AG08396 (cell line): ENCODE measurements around the gene CDC42EP2.
"Not testable (repeated sequence)": the region's sequence is repeated elsewhere in the genome, so short reads cannot be mapped to it uniquely, and the experiment has no call there.

ENCODE experiments used
- DNase-seq: peaks from one replicate; pipeline ENCODE4 v3.0.0; 2012; ENCODE audit warnings: low spot score, mixed read lengths

CDC42EP2 gene

GRCh38 chr11:65320386-65321075, 5.9 kb downstream of the CDC42EP2 start:
- no peak for DNase-seq

DNA sequence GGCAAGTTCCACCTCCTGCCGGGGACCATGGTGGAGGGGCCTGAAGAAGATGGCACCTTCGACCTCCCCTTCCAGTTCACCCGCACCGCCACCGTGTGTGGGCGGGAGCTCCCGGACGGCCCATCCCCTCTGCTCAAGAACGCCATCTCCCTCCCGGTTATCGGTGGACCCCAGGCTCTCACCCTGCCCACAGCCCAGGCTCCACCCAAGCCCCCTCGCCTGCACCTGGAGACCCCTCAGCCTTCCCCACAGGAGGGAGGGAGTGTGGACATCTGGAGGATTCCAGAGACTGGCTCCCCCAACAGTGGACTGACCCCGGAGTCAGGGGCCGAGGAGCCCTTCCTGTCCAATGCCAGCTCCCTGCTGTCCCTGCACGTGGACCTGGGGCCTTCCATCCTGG, 6.4 kb downstream of the CDC42EP2 start:
- DNase-seq = no peak

- DNase-seq = no peak
Observed at GRCh38 chr11:65321828-65322485, 7.3 kb downstream of the CDC42EP2 start.

- DNase-seq = no peak
Observed at GRCh38 chr11:65323813-65324212, 9.1 kb downstream of the CDC42EP2 start.

DNA sequence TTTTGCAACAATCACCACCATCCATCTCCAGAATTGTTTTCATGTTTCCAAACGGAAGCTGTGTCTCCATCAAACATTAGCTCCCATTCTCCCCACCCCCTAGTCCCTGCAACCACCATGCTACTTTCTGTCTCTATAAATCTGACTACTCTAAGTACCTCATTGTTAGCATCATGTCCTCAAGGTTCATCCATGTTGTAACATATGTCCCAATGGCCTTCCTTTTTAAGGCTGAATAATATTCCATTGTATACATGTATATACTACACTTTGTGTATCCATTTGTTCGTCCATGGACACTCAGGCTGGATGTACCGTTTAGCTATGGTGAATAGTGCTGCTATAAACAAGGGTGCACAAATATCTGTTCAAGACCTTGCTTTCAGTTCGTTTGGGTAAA, 10.8 kb downstream of the CDC42EP2 start:
- DNase-seq = no peak

DNA sequence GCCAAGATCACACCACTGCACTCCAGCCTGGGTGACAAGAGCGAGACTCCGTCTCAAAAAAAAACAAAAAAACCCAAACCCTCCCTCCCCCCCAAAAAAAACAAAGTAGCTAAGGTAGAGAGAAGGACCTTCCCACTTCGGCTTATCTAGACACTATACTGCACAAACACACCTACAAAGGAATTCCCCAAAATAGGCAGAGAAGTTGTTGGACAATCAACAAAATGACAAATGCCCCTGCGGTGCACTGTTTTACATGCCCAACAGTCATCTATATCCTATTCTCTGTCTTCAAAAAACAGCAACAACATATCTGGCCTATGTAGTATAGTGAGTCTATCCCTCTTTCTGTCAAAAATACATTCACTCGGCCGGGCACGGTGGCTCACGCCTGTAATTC, 12.4 kb downstream of the CDC42EP2 start:
- no peak for DNase-seq

GRCh38 chr11:65329478-65329877, 14.8 kb downstream of the CDC42EP2 start:
- no peak for DNase-seq

DNA sequence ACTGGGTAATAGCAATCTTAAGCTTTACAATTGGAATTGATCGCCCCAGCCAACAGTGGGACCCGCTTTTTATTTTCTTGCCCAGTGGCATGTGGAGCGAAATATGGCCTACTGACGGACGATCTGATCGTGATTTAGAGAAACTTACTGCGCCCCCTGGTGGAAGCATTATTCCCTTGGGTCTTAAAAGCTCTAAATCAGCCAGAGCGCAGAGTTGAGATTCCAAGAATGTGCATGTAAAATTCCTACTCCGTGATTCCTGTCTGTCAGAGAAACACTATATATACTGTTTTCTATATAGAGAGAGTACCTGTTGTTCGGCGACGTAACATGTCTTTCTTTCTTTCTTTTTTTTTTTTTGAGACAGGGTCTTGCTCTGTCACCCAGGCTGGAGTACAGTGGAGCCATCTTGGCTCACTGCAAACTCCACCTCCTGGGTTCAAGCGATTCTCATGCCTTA, 15.3 kb downstream of the CDC42EP2 start:
- peak; percentile 72 for DNase-seq

DNA sequence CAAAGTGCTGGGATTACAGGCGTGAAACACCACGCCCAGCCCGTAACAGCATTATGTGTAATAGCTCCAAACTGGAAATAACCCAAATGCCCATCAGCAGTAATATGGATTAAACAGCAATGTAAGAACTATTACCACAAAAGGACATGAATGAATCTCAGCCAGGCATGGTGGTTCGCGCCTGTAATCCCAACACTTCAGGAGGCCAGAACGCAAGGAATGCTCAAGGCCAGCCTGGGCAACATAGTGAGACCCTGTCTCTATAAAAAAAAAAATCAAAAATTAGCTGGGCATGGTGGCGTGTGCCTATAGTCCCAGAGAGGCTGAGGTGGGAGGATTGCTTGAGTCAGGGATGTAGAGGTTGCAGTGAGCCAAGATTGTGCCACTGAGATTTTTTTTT, 15.9 kb downstream of the CDC42EP2 start:
- DNase-seq = no peak

DNA sequence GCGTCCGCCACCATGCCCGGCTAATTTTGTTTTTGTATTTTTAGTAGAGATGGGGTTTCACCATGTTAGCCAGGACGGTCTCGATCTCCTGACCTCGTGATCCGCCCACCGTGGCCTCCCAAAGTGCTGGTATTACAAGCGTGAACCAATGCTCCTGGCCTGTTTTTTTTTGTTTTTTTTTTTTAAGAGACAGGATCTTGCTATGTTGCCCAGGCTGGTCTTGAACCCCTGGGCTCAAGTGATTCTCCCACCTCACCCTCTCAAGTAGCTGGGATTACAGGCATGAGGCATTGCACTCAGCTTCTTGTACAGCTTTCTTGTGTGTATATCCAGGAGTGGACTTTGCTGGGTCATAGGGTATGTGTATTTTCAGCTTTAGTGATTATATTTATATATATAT, 17.9 kb downstream of the CDC42EP2 start:
- DNase-seq = not testable (repeated sequence)

DNA sequence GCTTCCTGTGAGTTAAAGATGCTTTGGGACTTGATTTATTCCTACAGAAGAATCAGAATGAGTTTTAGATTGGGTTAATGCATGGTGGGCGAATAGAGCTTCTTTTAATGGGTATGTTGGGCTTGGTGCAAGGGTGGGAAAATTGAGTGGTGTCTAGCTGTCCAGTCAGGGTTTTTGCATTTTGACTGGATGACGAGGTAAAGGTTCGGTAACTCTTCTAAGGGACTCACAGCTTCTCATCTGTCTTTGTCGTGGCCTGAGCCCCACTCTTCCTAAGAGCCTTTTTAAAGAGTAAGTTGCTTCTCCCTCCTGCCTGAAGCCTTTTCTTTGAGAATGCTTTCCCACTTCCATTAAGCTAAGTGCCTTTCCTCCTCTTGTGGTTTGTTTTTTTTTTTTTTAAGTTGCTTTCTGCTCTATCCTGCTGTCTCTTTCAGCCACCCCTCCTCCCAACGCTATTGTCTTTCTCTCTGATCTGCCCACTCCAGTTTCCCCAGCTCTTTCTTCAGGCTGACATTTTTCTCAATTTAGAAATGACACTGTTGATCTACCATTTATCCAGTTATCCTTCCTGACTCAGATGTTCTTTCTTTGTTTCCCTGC, 20.1 kb downstream of the CDC42EP2 start:
- DNase-seq = no peak

- DNase-seq = no peak
Observed at GRCh38 chr11:65338676-65339075, 24.0 kb downstream of the CDC42EP2 start.

GRCh38 chr11:65340226-65340625, 25.6 kb downstream of the CDC42EP2 start:
- DNase-seq = no peak

DNA sequence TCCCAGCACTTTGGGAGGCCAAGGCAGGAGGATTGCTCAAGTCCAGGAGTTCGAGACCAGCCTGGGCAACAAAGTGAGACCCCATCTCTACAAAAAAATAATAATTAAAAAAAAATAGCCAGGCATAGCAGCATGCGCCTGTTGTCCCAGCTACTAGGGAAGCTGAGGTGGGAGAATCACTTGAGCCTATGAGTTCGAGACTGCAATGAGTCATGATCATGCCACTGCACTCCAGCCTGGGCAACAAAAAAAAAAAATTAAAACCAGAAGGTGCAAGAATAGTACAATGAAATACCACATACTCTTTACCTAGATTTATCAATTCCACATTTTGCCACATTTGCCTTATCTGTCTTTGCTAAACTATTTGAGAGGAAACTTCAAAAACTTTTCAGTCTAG, 27.2 kb downstream of the CDC42EP2 start:
- no peak for DNase-seq

DNA sequence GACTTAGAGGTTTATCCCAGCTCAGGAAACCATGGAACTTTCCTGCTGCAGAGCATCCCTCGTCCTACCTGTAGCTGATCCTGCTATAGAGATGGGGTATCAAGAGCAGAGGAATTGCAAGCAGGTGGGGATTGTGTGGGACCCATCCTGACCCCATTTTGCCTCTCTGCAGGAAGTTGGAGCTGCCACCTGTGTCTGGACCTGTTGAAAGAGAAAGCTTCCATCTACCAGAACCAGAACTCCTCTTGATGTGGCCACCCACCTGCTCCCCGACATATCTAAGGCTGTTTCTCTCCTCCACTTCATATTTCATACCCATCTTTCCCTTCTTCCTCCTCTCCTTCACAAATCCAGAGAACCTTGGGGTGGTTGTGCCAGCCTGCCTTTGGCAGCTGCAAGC, 36.8 kb downstream of the CDC42EP2 start:
- no peak for DNase-seq

GRCh38 chr11:65352783-65353182, 38.1 kb downstream of the CDC42EP2 start:
- no peak for DNase-seq

DNA sequence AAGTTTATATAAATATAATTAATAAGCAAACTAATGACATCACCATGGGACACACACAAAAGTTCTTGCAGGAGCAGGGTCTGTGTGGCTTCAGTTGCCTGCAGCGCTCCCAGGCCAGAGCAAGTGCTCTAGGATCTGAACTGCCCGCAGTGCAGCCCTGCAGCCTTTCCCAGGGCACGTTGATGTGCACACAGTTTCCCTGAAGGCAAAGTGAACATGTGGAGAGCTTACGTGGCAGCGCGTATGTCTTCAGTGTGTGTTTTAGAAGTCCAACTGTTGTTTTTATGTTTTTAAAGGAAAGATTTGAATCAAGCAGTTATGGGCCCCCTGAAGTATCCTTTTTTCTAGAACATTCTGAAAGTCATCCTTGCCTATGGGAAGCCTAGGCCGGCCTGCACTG, 38.7 kb downstream of the CDC42EP2 start:
- no peak for DNase-seq

DNA sequence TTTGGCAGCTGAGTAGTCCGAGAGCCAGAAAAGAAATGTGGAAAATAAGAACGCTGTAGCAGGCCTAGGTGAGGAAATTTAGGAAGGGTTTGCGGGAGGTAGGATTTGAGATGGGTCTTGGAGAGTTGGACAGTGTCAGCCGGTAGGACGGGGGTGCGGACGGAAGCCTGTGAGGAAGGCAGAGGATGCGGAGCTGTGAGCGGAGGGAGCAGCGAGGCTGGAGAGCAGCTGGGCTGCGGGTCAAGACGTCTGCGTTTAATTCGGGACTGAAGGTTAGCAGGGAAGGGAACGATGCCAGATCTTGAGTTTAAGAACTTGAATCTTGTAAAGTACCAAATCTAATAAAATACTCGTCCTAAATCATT, 39.2 kb downstream of the CDC42EP2 start:
- DNase-seq = no peak

- peak; percentile 99 for DNase-seq
Observed at GRCh38 chr11:65354265-65355012, 39.8 kb downstream of the CDC42EP2 start, which contains the start of gene TIGD3. Gene TIGD3 (plus strand): TSS chr11:65354751. CDS start chr11:65355809, 1,058 bp downstream.

- no peak for DNase-seq
Observed at GRCh38 chr11:65355013-65355775, 40.5 kb downstream of the CDC42EP2 start.

- DNase-seq = peak; percentile 79
Observed at GRCh38 chr11:65355776-65356393, 41.2 kb downstream of the CDC42EP2 start.
